ENCODE measurements around the gene NSD2. TPM values are rescaled to one million over a fixed set of nuclear protein-coding genes. Genes with fewer than 3 reads are reported as not detected.
"Not testable (repeated sequence)": the region's sequence is repeated elsewhere in the genome, so short reads cannot be mapped to it uniquely, and the experiment has no call there.

Gene NSD2
- total RNA-seq, 1 experiment from 2014 or later, result 48.0 TPM

DNA sequence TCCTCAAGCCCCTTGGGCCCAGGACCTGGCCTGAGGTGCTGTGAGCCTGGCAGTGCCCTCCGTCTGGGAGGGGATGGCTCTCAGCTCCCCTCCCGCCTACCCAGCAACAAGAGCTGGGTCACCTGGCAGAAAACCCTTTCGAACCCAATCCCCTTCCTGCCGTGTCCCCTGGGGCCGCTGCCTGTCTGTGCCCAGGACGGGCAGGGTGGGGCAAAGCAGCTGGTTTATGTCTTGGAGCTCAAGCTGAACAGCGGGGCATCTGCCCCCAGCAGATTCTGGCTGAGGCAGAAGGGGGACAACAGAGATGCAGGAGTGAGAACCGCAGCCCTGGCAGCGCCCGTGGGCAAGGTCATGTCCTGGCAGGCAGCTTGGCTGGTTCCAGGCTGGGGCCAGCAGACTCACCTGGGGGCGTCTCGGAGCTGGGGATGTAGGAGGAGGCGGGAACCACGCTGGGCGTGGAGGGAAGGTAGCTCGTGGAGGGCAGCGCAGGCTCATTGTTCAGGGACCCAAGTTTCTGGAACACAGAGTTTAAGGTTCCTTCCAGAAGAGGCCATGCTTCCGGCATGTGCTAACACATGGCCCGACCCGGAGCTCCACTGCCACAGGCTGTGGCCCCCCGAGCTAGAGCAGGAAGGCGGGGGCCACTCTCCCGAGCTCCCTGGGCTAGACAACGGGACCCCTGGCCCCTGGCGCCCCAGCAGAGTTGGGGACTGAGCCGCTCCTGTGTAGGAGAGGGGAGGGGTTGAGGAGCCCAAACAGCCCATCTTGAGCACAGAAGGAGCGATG is 113.4 kb downstream of the NSD2 start:
- DNase-seq (ENCODE audit: low spot score), result no peak

DNA sequence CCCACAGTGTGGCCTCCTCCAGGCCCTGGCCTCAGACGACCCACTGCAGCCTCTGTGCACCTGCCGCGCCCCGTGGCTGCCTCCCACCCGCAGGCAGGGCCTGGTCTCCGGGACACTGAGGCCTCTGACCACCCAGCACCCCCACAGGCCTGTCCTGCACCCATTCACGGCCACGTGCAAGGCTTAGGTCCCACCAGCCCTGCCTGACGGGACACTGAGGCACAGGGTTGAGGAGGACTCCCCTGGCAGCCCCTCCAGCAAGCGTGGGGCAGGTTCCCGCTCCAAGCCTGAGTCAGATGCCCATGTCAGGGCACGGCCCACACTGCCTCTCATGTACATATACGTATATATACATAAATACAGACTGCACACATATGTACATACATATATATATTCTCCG is 114.1 kb downstream of the NSD2 start:
- DNase-seq (ENCODE audit: low spot score), result no peak

DNA sequence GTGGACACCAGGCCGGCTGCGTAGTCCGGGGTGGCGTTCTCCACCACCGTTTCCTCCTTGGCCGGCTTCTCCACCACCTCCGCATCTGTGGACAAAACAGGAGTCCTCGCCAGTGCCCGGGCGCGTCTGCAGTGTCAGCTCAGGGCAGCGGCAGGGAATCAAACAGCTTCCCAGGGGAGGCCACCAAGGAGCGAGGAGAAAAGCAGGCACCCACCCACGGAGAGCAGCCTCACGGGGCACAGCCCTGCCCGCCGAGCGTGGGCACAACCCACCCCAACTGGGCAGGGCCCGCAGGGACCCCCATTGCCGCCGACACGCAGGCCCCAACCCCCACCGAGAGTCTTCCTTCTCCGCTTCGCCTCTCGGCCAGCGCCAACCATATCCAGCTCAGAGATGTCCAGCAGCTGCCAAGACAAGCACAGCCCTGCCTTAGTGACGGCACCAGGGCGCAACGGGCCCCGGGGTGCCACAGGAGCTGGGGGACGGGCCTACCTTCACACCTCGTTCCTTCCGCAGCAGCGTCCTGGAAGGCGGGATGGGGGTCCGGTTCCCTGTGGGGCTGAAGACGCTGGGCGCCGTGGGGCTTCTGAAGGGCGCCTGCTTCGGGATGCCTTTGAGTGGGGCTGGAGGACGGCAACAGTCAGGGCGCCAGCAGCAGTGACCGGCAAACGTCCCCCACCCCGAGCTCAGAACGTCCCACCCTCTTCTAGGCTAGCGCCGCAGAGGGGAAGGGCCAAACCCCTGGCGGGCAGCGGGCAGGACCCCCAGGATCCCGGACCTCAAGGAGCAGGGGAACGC is 114.8 kb downstream of the NSD2 start:
- no peak for DNase-seq (ENCODE audit: low spot score)

DNA sequence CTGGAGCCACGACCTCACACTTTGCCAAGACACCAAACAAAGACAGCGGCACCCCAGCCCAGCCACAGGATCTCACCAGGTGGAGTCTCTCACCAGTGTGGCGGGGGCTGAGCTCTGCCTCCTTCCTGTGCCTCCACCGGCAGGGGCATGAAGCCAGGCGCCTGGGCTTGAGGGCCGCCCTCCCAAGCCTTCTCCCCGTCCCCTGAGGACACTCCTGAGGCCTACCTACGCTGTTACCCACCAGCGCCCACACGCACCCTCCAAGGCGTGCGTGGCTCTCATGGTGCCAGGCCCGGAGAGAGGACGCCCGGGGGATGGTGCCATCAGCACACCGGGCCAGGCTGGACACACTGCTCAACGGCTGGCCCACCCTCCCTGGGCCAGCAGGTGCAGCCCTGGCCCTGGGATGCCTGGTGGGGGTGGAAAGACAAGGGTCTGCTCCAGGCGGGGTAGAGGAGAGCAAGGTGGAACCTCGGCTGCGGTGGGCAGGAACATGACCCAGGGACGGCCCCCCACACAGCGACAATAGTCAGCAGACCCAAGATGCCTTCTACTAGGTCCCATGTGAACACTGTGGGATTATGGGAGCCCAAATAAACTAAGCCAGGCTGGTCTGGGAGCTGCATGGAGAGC is 115.5 kb downstream of the NSD2 start:
- DNase-seq (ENCODE audit: low spot score), result no peak

DNA sequence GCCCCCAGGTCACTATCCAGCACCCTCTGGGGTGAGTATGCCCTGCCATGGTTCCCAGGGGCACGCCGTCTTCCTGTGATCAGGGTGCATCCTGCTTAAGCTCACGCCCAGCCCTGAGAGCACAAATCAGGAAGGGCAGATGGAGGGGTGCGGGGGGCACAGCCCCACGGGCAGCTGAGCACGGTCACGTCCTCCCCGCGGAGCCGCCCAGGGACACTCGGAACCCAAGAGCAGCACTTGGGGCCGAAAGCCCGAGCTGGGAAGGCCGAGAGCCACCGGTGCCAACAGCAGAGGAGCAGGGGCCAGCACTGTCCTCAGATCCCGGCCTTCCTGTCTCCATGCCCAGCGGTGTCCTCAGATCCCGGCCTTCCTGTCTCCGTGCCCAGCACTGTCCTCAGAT is 116.1 kb downstream of the NSD2 start:
- DNase-seq (ENCODE audit: low spot score), result no peak

DNA sequence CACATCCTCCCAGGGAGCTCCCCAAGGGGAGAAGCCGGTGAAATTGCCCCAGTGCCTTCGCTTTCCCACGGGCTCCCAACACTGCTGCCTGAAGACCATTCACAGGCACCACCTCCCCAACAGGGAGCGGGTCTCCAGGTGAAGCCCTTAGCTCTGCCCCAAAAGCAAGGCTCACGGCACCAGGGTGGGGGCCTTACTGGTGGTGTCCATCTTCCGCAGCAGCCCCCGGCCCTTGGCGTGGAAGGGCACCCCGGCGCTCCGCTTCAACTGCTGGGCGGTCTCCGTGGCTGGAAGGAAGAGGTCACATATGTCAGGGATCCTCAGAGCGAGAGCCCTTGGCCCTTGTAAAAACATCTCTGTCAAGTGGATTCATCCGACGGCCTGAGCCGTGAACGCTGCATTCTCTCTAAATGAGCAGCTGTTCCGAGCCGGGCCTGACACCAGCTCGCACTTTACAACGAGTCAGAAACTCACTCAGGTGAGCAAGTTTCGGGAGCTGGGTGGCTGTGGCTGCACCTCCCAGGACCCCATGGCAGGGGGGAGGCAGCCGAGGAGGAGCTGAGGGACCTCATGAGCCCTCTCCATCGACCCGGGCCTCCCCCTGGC is 116.6 kb downstream of the NSD2 start:
- no peak for DNase-seq (ENCODE audit: low spot score)

DNA sequence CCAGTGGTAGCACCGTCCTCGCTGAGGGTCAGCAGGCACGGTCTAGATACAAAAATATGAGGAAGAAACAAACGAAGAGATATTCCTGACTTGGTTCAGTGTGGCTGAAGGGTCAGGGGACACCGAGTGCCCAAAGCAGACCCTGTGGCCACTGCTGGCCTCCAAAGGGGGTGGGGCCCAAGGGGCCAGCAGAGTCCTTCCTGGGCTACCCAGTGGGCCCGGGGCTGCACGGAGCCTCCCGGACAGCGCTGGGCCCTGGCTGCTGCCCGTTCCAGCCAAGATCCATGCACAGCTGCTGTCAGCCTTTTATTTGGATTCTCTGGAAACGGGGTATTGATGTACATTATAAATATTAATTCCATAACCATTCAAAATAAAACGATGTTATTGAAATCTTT is 117.1 kb downstream of the NSD2 start:
- no peak for DNase-seq (ENCODE audit: low spot score)

DNA sequence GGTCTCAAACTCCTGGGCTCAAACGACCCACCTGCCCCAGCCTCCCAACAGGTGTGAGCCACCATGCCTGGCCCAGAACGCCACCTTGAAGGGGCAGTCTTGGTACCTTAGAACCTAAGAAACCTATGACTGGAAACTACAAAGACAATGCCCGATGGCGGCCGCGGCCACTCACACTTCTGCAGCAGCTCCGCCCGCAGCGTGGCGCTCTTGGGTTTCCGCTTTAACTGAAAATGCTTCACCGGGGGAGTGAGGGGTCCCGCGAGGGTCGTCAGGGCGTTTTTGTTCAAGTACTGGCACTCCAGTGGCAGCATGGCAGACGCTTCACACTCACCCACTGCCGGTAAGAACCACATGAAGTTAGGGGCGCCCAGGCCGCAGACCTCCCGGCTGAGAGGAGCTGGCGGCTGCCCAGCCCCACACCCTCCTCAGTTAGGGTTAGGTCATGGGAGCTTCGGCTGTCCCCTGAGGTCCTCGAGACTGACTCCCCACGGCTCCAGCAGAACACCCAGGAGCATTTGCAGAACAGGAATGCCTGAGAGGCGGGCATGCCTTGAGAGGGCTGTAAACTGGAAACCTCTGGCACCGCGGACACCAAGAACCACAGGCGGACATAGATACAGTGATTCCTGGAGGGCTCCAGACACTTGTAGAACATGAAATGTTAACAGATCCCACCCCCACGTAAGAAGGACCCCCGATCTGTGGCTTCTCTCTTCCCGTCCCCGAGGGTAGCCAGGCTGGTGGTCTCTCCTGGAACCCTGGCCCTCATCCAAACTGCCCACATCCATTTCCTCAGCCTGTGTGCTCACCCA is 118.5 kb downstream of the NSD2 start:
- DNase-seq (ENCODE audit: low spot score), result no peak

DNA sequence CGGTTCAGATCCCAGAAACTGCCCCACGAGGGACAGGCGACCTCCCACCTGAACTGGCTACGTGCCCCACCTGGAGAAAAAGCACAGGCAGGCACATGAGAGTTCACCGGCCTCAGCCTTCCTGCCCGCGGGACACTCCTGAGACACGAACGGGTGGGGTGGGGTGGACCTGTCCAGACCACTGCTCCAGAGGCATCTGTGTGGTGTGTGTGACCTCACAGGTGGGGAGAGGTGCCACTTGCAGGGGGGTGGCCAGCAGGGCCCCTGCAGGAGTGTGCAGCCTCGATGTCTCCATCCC is 119.1 kb downstream of the NSD2 start:
- no peak for DNase-seq (ENCODE audit: low spot score)

DNA sequence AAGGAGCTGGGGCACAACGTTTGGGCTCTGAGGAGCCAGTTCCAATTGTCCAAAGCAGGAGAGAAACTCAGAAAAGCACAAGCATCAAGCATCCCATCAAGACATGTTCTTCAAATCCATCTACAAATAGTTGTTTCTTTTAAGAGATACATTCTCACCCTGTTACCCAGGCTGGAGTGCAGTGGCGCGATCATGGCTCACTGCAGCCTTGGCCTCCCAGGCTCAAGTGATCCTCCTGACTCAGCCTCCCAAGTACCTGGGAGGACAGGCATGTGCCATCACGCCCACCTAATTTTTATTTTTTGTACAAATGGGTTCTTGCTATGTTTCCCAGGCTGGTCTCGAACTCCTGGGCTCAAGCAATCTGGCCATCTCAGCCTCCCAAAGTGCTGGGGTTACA is 119.5 kb downstream of the NSD2 start:
- no peak for DNase-seq (ENCODE audit: low spot score)

DNA sequence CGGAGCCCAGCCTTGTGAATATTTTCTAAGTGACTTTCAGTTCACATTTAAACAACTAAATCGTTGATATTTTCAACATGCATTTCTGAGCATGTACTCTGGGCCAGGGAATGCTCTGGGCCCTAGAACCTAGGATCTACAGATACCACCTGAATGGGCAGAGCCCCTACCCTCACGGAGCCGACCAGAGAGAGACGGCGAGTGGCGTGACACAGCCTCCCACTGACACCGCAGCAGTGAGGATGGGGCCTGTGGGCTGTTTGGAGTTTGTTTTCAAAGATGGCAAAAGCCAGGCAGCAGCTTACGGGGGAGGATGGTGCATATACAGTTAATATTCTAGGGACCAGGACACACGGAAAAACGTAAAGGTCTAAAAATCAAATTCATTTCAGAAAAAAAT is 119.9 kb downstream of the NSD2 start:
- DNase-seq (ENCODE audit: low spot score), result no peak

DNA sequence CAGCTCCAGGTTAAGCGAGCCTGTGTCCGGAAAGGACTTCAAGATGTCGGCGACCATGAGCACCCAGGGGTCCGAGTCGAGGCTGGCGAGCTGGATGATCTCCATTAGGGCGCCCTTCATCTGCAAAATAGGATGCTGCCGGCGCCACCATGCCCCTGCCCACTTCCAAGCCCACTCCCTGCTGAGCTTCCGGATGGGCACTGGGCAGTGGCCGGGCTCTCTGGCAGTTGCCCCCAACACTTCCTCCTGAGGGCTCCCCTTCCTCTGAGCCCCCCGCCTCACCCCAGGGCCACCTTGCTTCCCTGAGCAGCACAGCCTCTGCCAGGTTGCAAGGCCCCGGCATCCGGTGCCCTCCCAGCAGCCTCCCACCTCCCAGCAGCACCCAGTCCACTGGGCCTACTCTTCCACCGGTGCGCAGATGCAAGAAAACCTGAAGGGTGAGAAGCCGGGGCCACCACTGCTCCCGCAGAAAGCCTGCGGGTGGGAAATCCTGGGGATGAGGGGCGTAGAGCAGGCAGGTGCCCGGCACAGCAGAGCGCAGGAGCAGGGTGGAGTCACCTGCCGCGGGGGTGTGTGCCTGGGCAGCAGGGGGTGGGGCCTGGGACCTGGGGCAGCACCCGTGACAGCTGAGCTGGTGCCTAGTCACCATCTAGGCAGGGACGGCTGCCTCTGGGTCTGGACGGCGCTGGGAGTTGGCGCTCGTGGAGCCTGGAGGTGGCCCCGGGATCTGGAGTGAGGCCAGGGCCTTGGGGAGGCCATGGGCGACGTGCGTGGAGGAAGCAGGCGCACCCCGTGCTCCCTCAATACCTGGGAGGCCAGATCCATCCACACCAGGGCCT is 120.6 kb downstream of the NSD2 start:
- DNase-seq (ENCODE audit: low spot score), result no peak

DNA sequence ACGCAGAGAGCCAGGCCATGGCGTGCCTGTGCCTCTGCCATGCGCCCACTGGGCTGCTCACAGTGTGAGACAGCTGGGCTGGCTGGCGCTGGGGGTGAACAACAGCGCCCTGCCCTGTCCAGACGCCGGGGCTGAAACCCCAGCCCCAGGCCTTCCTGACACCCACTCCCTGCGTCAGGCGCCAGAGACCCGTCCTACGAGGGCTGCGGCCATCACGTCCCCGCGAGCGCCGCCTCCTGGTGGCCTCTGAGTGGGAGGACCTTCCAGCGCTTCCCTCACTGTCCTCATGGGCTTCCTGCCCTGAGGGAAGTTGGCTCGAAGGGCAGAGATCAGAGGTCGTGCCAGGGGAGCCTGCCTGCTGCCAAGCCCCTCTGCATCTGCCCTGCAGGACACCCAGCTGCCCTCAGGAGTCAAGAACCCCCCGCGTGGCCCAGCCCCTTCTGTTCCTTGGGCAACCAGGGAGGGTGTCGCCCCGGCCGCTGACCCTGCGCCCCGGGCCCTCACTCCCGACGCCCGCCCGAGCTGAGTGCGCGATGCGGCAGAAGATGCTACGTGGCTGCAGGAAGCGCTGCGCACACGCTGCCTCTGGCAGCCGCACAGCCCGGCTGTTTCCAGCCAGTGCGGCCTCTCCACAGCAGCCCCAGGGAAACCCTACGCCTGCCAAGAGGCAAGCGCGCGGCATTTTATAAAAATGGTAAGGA is 121.4 kb downstream of the NSD2 start:
- DNase-seq (ENCODE audit: low spot score), result no peak

DNA sequence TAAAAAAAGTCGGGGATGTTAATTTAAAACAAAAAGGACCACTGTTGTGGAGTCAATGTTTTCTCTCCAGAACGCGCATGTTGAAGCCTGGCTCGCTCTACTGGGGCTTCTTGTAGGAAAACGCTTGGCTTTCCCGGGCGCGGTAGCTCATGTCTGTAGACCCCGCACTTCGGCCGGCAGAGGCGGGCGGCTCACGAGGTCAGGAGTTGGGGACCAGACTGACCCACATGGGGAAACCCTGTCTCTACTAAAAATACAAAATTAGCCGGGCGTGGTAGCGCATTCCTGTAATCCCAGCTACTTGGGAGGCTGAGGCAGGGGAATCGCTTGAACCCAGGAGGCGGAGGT is 122.0 kb downstream of the NSD2 start:
- DNase-seq (ENCODE audit: low spot score), result no peak

DNA sequence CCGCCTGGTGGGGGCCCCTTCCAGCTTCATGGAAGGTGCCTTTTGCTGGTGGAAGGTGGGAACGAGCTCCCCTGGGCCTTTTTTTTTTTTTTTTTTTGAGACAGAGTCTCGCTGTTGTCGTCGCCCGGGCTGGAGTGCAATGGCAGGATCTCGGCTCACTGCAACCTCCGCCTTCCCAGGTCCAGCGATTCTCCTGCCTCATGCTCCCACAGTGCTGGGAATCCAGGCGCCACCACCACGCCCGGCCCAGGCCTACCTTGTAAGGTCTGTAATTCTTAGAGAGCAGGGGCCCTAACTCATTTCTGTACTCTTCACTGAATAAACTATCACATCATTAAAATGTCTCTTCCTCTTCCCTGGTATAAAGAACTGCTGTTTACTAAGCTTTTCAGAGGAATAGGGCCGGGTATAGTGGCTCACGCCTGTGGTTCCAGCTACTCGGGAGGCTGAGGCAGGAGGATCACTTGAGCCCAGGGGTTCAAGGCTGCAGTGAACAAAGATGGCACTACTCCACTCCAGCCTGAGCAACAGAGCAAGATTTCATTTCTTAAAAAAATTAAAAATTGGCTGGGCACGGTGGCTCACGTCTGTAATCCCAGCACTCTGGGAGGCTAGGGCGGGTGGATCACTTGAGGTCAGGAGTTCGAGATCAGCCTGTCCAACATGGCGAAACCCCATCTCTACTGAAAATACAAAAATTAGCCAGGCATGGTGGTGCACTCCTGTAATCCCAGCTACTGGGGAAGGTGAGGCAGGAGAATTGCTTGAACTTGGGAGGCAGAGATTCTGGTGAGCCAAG is 122.7 kb downstream of the NSD2 start:
- DNase-seq (ENCODE audit: low spot score), result not testable (repeated sequence)

DNA sequence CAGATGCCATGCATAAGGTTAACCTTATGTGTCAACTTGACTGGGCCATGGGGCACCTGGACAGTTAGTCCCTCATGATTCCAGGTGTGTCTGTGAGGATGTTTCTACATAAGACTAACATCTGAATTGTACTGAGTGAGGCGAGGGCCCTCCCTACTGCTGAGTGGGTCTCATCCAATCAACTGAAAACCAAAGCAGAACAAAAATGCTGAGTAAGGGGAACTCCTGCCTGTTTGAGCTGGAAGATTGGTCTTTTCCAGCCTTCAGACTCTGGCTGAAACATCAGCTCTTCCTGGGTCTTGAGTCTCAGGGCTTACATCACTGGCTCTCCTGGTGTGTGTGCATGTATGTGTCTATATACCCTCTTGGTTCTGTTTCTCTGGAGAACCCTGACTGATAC is 123.7 kb downstream of the NSD2 start:
- DNase-seq (ENCODE audit: low spot score), result no peak

DNA sequence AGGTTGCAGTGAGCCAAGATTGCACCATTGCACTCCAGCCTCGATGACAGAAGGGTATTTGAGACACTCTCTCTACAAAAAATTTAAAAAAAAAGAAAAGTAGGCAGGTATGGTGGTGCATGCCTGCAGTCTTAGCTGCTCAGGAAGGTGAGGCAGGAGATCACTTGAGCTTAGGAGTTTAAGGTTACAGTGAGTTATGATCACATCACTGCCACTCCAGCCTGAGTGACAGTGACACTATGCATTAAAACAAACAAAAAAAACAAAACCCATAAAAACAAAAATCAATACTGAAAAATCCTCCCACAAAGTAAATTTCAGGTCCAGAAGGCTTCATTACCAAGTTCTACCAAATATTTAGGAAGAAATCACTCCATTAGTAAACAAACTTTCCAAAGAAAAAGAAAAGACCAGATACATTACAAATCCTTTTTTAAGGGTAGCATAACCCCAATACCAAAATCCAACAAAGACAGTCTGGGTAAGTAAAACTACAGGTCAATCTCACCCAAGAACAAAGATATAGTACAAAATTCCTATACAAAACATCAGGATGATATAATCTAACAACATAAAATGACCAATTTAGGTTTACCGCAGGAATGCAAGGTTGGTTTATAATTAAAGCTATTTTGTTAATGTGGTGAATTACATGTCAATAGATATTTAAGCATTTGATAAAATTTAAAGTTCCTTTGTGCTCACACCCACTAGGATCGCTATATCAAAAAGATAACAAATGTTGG is 125.8 kb downstream of the NSD2 start:
- DNase-seq (ENCODE audit: low spot score), result no peak

DNA sequence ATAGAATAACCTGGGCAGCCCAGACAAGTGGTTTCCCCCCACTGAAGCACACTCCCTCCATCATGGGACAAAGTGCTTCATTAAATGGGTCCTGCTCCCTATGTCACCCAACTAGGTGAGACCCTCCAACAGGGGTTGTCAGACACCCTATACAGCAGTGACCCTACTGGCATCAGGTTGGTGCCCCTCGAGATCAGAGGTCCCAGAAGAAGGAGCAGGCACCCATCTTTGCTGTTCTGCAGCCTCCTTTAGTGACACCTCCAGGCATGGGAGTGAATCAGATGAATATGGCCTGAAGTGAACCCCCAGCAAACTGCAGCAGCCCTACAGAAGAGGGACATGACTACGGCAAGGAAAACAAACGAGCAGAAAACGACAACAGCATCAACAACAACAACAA is 126.5 kb downstream of the NSD2 start:
- DNase-seq (ENCODE audit: low spot score), result no peak

DNA sequence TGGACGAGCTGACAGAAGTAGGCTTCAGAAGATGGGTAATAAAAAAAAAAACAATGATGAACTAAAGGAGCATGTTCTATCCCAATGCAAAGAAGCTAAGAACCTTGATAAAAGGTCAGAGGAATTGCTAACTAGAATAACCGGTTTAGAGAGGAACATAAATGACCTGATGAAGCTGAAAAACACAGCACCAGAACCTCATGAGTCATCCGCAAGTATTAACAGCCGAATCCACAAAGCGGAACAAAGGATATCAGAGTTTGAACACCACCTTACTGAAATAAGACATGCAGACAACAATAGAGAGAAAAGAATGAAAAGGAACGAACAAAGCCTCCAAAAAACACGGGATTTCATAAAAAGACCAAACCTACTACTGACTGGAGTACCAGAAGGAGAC is 127.1 kb downstream of the NSD2 start:
- no peak for DNase-seq (ENCODE audit: low spot score)
